HCT116 (cell line): ENCODE results near the gene BBX. TPM values are rescaled to one million over a fixed set of nuclear protein-coding genes. Genes with fewer than 3 reads are reported as not detected.

Experiments used
- ATAC-seq: fragments of 200-7000 bp; cut with Tn5 transposase; 2 replicates; pipeline ENCODE4 v1.9.1; 2020; ENCODE audit warnings: mild to moderate bottlenecking, moderate library complexity
- BruUV-seq: library from RNA; stranded (reverse); fragments of 400-500 nt; replicated peaks from 2 replicates; lab custom pipeline; 2021; lab: Mats Ljungman, UMichigan
- CTCF ChIA-PET: fragments of 300-600 bp; sonication (Branson Sonifier 250); formaldehyde crosslinking; loops from one replicate; lab custom pipeline; 2021; ENCODE audit warnings: antibody characterized with exemption; lab: Charles Lee
- POLR2A ChIA-PET: fragments of 300-600, 350-600 bp; sonication (Branson Sonifier 250); formaldehyde crosslinking; loops from one replicate; lab custom pipeline; 2021; ENCODE audit warnings: antibody characterized with exemption; lab: Charles Lee
- RAD21 ChIA-PET, 2 experiments: fragments of 300-600 bp; sonication (Branson Sonifier 250); formaldehyde crosslinking; loops; one replicate each; lab custom pipeline; 2023; ENCODE audit warnings: low total read pairs in 2 of 2; ENCODE audit not compliant: uncharacterized antibody in 2 of 2, unreplicated experiment in 2 of 2, low non-redundant PET in 1 of 2; lab: Charles Lee
- DNase-seq: peaks from one replicate; pipeline ENCODE4 v3.0.0-alpha.2; 2010; ENCODE audit warnings: low read depth, low spot score
- H2AFZ ChIP-seq: fragments of 200-600 bp; shearing (Covaris generic), sonication (generic); 2 replicates; pipeline ENCODE4 v1.6.1; 2017; ENCODE audit warnings: low read depth, mixed run types, mixed read lengths, antibody characterized with exemption, low read length; ENCODE audit not compliant: poor library complexity, severe bottlenecking
- H3K27ac ChIP-seq: 2 replicates; pipeline ENCODE4 v1.5.1; 2012; ENCODE audit warnings: low read depth, low read length
- H3K27me3 ChIP-seq: fragments of 200-600 bp; sonication (generic); 2 replicates; pipeline ENCODE4 v1.6.1; 2016; ENCODE audit warnings: mixed run types, low read length, mixed read lengths; ENCODE audit not compliant: insufficient read depth
- H3K36me3 ChIP-seq, 2 experiments: fragments of 200-500 bp in 1 of 2; fragments of 200-600 bp in 1 of 2; sonication (Bioruptor generic) in 1 of 2; sonication (generic) in 1 of 2; 2 replicates each; pipeline versions ENCODE4 v1.5.1 to v1.6.1; 2014 to 2016; ENCODE audit warnings: low read length in 2 of 2, inconsistent platforms in 1 of 2, mixed read lengths in 1 of 2, mixed run types in 1 of 2; ENCODE audit not compliant: insufficient read depth in 2 of 2, control insufficient read depth in 1 of 2
- H3K4me1 ChIP-seq, 2 experiments: fragments of 200-600 bp in 1 of 2; sonication (generic) in 1 of 2; 2 replicates each; pipeline versions ENCODE4 v1.5.1 to v1.6.1; 2012 to 2017; ENCODE audit warnings: low read length in 2 of 2, inconsistent platforms in 1 of 2, mild to moderate bottlenecking in 1 of 2, mixed read lengths in 1 of 2, mixed run types in 1 of 2, moderate library complexity in 1 of 2; ENCODE audit not compliant: insufficient read depth in 2 of 2, control insufficient read depth in 1 of 2
- H3K4me2 ChIP-seq: fragments of 200-600 bp; sonication (generic); 2 replicates; pipeline ENCODE4 v1.6.1; 2017; ENCODE audit warnings: mixed run types, low read length, mixed read lengths
- H3K4me3 ChIP-seq, 2 experiments: fragments of 200-600 bp in 1 of 2; sonication (generic) in 1 of 2; replicated peaks in 1 of 2; 2 replicates each; pipeline ENCODE4 v1.5.1; 2011 to 2016; ENCODE audit warnings: low read length in 2 of 2, control low read depth in 1 of 2, low read depth in 1 of 2, mild to moderate bottlenecking in 1 of 2, mixed read lengths in 1 of 2, mixed run types in 1 of 2
- H3K79me2 ChIP-seq: fragments of 200-600 bp; sonication (generic); 2 replicates; pipeline ENCODE4 v1.6.1; 2017; ENCODE audit warnings: mild to moderate bottlenecking, mixed run types, low read length, moderate library complexity, mixed read lengths; ENCODE audit not compliant: insufficient read depth
- H3K9ac ChIP-seq: fragments of 200-600 bp; sonication (generic); 2 replicates; pipeline ENCODE4 v1.6.1; 2016; ENCODE audit warnings: low read length, mixed read lengths
- H3K9me2 ChIP-seq: fragments of 200-600 bp; sonication (generic), shearing (Covaris generic); 2 replicates; pipeline ENCODE4 v1.6.1; 2017; ENCODE audit warnings: mixed run types, mild to moderate bottlenecking, moderate library complexity; ENCODE audit not compliant: insufficient read depth
- H3K9me3 ChIP-seq, 2 experiments: fragments of 200-500 bp in 1 of 2; fragments of 200-600 bp in 1 of 2; sonication (Bioruptor generic) in 1 of 2; sonication (generic) in 1 of 2; 2 replicates each; pipeline ENCODE4 v1.6.1; 2014 to 2017; ENCODE audit warnings: low read length in 2 of 2, mixed read lengths in 2 of 2, inconsistent platforms in 1 of 2, low read depth in 1 of 2, mild to moderate bottlenecking in 1 of 2, mixed run types in 1 of 2, moderate library complexity in 1 of 2; ENCODE audit not compliant: control insufficient read depth in 1 of 2, insufficient read depth in 1 of 2
- H4K20me1 ChIP-seq: fragments of 200-600 bp; sonication (generic), shearing (Covaris generic); 2 replicates; pipeline ENCODE4 v1.6.1; 2017; ENCODE audit warnings: mixed run types, mild to moderate bottlenecking, moderate library complexity; ENCODE audit not compliant: insufficient read depth
- CTCF ChIP-seq, 3 experiments: fragments of 200-600 bp in 1 of 3; sonication (generic) in 1 of 3; IDR thresholded peaks in 2 of 3; conservative IDR thresholded peaks in 1 of 3; 2 replicates each; pipeline ENCODE4 v1.5.1; 2012 to 2017; ENCODE audit warnings: low read depth in 2 of 3, low read length in 2 of 3, antibody characterized with exemption in 1 of 3, borderline replicate concordance in 1 of 3, control low read depth in 1 of 3, mild to moderate bottlenecking in 1 of 3, mixed read lengths in 1 of 3, mixed run types in 1 of 3, moderate library complexity in 1 of 3; ENCODE audit not compliant: insufficient read depth in 1 of 3
- EGR1 ChIP-seq: IDR thresholded peaks from 2 replicates; pipeline ENCODE4 v1.6.1; 2012; ENCODE audit warnings: low read depth
- FOSL1 ChIP-seq: IDR thresholded peaks from 2 replicates; pipeline ENCODE4 v1.6.1; 2012; ENCODE audit warnings: low read depth
- RAD21 ChIP-seq: IDR thresholded peaks from 2 replicates; pipeline ENCODE4 v1.6.1; 2012; ENCODE audit warnings: low read depth, mild to moderate bottlenecking
- REST ChIP-seq: IDR thresholded peaks from 2 replicates; pipeline ENCODE4 v1.6.1; 2012; ENCODE audit warnings: low read depth
- ZNF274 ChIP-seq: fragments of 200-500 bp; sonication (Bioruptor generic); IDR thresholded peaks from 2 replicates; pipeline ENCODE4 v1.6.1; 2014; ENCODE audit warnings: mild to moderate bottlenecking, low read depth, low read length, inconsistent platforms
- intact Hi-C: fragments of 100-400 bp; cut with micrococcal nuclease; formaldehyde crosslinking; loops from 2 replicates; pipeline ENCODE4 v1.10.0; 2022
- total RNA-seq: library from RNA; stranded (reverse); gene quantifications from one replicate; pipeline ENCODE4 v1.2.1, GENCODE V29; 2021; ENCODE audit not compliant: unreplicated experiment

The BBX gene
- total RNA-seq, 1 experiment from 2014 or later: 55.6 TPM

GRCh38 chr3:107578523-107578922, 55.8 kb downstream of the BBX start:
- Histone ChIP-seq H3K27ac (no peak overlapping the region), H3K9me3 (no peaks in the 10 kb centered on the region), H3K9me2 (no peaks in the 10 kb centered on the region), H3K4me3 (no peak overlapping the region), H2AFZ (no peak overlapping the region), H3K36me3 (no peaks in the 10 kb centered on the region), H4K20me1 (no peaks in the 10 kb centered on the region), H3K27me3 (no peaks in the 10 kb centered on the region), H3K4me1 (no peaks in the 10 kb centered on the region), H3K9ac (no peak overlapping the region), H3K4me2 (no peak overlapping the region), H3K79me2 (no peaks in the 10 kb centered on the region; the same call in 1 of the 2 replicates)
- CTCF ChIA-PET: no interaction called here
- BruUV-seq: no TSS peak
- peak; percentile 54; the same call in 1 of the 2 replicates for ATAC-seq
- TF ChIP-seq RAD21 (no peak), CTCF (IDR thresholded peaks at IDR 0.05 in 2 of 3, conservative IDR thresholded peaks at IDR 0.05 in 1 of 3; ENCODE audit: borderline replicate concordance in 1 of 3, insufficient read depth in 1 of 3, low read depth in 2 of 3, low read length in 2 of 3) (0 out of 6 replicates have a peak, but pooled peaks of 1 of the 3 experiments have one; percentile 7)
- intact Hi-C loops: no loop called here
- DNase-seq: no peak
- RAD21 ChIA-PET: no interaction called here
- POLR2A ChIA-PET: no interaction called here

GRCh38 chr3:107579371-107579770, 56.6 kb downstream of the BBX start:
- Histone ChIP-seq H3K9me2 (no peaks in the 10 kb centered on the region), H3K9ac (no peak overlapping the region), H2AFZ (no peak overlapping the region), H3K4me2 (no peak overlapping the region), H3K27me3 (no peaks in the 10 kb centered on the region), H3K4me3 (no peak overlapping the region), H3K79me2 (no peaks in the 10 kb centered on the region; the same call in 1 of the 2 replicates), H3K4me1 (no peaks in the 10 kb centered on the region), H3K36me3 (no peaks in the 10 kb centered on the region), H4K20me1 (no peaks in the 10 kb centered on the region), H3K27ac (no peak overlapping the region), H3K9me3 (no peaks in the 10 kb centered on the region)
- ChIA-PET RAD21 (no interaction called here), CTCF (interaction anchor here (1.0 kb wide), 1 partner anchor 111 kb away, joined by 3 read pairs; no protein-coding TSS in a partner anchor), POLR2A (no interaction called here)
- TF ChIP-seq ZNF274 (no peak), EGR1 (no peak), REST (no peak), FOSL1 (no peak)
- intact Hi-C loops: no loop called here
- DNase-seq: no peak
- no peak for ATAC-seq
- no TSS peak for BruUV-seq
